Body of pancreas (tissue), 4 donors: Measurements from ENCODE around the gene NBL1.

Experiments
- POLR2A ChIP-seq, 3 donors: fragments of 450-650 bp; IDR thresholded peaks; one replicate each; pipeline ENCODE4 v1.6.1; 2016; ENCODE audit warnings: antibody characterized with exemption in 3 of 3, mild to moderate bottlenecking in 2 of 3
- TF ChIP-seq, protein P1 (sequence below), 7 experiments: fragments of 450-650 bp in 4 of 7; fragments of 200-600 bp in 3 of 7; sonication (generic) in 3 of 7; IDR thresholded peaks; one replicate each; pipeline ENCODE4 v1.5.1; 2016 to 2019; ENCODE audit warnings: antibody characterized with exemption in 7 of 7

DNA sequence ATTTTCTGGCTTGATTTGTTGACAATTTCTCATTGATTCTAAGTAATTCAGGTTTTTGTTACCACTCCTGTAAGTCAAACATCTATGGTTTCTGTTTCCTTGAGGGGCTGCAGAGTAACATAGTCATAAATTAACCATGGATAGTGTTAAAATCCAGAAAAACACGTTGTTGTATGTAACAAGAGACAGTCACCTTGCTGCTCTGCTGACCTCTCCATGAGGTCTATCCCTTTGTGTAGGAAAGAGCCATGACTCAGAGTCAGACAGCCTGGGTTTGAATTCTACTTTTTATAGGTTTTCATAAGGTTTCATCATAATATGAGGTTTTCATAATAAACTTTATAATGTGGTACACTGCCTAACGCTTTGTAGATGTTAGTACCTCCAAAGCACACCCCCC, 27.6 kb upstream of the NBL1 start:
- TF ChIP-seq POLR2A (IDR thresholded peaks at IDR 0.05), result no peak
- TF ChIP-seq, protein P1, sequence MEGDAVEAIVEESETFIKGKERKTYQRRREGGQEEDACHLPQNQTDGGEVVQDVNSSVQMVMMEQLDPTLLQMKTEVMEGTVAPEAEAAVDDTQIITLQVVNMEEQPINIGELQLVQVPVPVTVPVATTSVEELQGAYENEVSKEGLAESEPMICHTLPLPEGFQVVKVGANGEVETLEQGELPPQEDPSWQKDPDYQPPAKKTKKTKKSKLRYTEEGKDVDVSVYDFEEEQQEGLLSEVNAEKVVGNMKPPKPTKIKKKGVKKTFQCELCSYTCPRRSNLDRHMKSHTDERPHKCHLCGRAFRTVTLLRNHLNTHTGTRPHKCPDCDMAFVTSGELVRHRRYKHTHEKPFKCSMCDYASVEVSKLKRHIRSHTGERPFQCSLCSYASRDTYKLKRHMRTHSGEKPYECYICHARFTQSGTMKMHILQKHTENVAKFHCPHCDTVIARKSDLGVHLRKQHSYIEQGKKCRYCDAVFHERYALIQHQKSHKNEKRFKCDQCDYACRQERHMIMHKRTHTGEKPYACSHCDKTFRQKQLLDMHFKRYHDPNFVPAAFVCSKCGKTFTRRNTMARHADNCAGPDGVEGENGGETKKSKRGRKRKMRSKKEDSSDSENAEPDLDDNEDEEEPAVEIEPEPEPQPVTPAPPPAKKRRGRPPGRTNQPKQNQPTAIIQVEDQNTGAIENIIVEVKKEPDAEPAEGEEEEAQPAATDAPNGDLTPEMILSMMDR (IDR thresholded peaks at IDR 0.05), result no peak
